Measurements from ENCODE around the gene ACSS1.

Gene ACSS1

GRCh38 chr20:24992487-24993205, 65.3 kb downstream of the ACSS1 start, which contains the start of gene APMAP:
APMAP (minus strand) TSS chr20:24992751; CDS start chr20:24992688, 63 bp downstream.
- DNase-seq, result peak; percentile 98

- DNase-seq, result no peak
These were observed 65.9 kb downstream of the ACSS1 start for GRCh38 chr20:24991897-24992486.

- no peak for DNase-seq
These were observed 67.1 kb downstream of the ACSS1 start for GRCh38 chr20:24990810-24991252.

- no peak for DNase-seq
These were observed 68.8 kb downstream of the ACSS1 start for GRCh38 chr20:24989162-24989561.

- DNase-seq, result no peak
These were observed 69.8 kb downstream of the ACSS1 start for GRCh38 chr20:24987873-24988835.

GRCh38 chr20:24987244-24987643, 70.7 kb downstream of the ACSS1 start:
- no peak for DNase-seq

- DNase-seq, result no peak
These were observed 71.4 kb downstream of the ACSS1 start for GRCh38 chr20:24986436-24987015.

GRCh38 chr20:24985802-24986201, 72.1 kb downstream of the ACSS1 start:
- no peak for DNase-seq

- DNase-seq, result no peak
These were observed 72.8 kb downstream of the ACSS1 start for GRCh38 chr20:24984961-24985640.

- DNase-seq, result no peak
These were observed 74.0 kb downstream of the ACSS1 start for GRCh38 chr20:24983896-24984295.

GRCh38 chr20:24981790-24982189, 76.1 kb downstream of the ACSS1 start:
- no peak for DNase-seq

- DNase-seq, result no peak
These were observed 76.7 kb downstream of the ACSS1 start for GRCh38 chr20:24981282-24981681.

- no peak for DNase-seq
These were observed 77.5 kb downstream of the ACSS1 start for GRCh38 chr20:24980291-24981053.

GRCh38 chr20:24979036-24979960, 78.6 kb downstream of the ACSS1 start:
- DNase-seq, result no peak

- DNase-seq, result no peak
These were observed 79.4 kb downstream of the ACSS1 start for GRCh38 chr20:24978513-24978912.

- DNase-seq, result no peak
These were observed 80.1 kb downstream of the ACSS1 start for GRCh38 chr20:24977797-24978196.

GRCh38 chr20:24977336-24977735, 80.6 kb downstream of the ACSS1 start:
- no peak for DNase-seq

- DNase-seq, result no peak
These were observed 85.6 kb downstream of the ACSS1 start for GRCh38 chr20:24972341-24972740.

- DNase-seq, result no peak
These were observed 86.4 kb downstream of the ACSS1 start for GRCh38 chr20:24971376-24972101.

- no peak for DNase-seq
These were observed 87.2 kb downstream of the ACSS1 start for GRCh38 chr20:24970754-24971153.

Data from activated T-cell treated with anti-CD3 and anti-CD28 coated beads for 4 hours (primary cell).